ENCODE data around the gene ZRANB1. TPM values are rescaled to one million over a fixed set of nuclear protein-coding genes. Genes with fewer than 3 reads are reported as not detected.

The ZRANB1 gene
- total RNA-seq, 1 donor from 2014 or later, result 17.7 TPM

DNA sequence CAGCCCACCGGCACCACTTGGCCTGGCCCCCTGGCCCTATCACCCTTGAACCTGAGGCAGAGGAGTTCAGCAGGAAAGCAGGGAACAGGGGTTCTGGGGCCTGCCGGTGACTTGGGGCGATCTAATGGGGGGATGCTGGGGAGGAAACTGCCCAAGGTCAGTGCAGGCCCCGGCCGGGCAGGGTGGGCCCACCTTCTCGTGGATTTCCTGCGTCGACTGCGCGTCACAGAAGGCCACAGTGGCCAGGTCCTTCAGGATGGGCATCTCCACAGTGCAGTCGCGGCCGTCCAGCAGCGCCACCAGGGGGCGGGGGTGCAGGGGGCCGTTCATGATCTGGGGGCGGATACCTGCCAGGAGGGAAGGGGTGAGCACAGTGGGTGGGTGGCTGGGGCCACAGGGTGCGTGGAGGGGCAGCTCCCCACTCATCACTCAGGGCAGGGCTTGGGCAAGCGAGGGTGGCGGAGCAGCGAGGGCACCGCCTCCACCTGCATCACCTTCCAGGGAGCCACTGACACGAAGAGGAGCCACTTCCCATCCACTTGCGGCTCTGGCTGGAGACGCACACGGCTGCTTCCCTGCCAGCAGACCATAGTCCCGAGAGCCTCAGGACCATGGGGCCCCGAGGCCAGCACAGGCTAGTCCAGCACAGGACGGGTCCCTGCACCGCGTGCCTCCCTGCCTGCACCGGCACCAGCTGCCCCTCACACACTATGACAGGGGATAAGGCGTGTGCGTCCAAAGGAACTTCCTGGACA lies 61.4 kb downstream of the ZRANB1 start:
- no peak overlapping the region for H3K4me3 Mint-ChIP-seq
- no peaks in the 10 kb centered on the region for H3K9me3 Mint-ChIP-seq
- POLR2A ChIA-PET, result no interaction called here
- ATAC-seq (ENCODE audit: low read depth), result no peak
- no peak overlapping the region for H3K27ac Mint-ChIP-seq
- peaks cover 2% of the 10 kb centered on the region for H3K27me3 Mint-ChIP-seq
- CTCF ChIA-PET, result no interaction called here
- H3K4me1 Mint-ChIP-seq, result no peaks in the 10 kb centered on the region
- TF ChIP-seq, protein P1, sequence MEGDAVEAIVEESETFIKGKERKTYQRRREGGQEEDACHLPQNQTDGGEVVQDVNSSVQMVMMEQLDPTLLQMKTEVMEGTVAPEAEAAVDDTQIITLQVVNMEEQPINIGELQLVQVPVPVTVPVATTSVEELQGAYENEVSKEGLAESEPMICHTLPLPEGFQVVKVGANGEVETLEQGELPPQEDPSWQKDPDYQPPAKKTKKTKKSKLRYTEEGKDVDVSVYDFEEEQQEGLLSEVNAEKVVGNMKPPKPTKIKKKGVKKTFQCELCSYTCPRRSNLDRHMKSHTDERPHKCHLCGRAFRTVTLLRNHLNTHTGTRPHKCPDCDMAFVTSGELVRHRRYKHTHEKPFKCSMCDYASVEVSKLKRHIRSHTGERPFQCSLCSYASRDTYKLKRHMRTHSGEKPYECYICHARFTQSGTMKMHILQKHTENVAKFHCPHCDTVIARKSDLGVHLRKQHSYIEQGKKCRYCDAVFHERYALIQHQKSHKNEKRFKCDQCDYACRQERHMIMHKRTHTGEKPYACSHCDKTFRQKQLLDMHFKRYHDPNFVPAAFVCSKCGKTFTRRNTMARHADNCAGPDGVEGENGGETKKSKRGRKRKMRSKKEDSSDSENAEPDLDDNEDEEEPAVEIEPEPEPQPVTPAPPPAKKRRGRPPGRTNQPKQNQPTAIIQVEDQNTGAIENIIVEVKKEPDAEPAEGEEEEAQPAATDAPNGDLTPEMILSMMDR (IDR thresholded peaks at IDR 0.05), result no peak
- H3K36me3 Mint-ChIP-seq (ENCODE audit: low read depth), result no peaks in the 10 kb centered on the region
- intact Hi-C loops (cut with micrococcal nuclease), result no loop called here
- peak; percentile 4 for DNase-seq

DNA sequence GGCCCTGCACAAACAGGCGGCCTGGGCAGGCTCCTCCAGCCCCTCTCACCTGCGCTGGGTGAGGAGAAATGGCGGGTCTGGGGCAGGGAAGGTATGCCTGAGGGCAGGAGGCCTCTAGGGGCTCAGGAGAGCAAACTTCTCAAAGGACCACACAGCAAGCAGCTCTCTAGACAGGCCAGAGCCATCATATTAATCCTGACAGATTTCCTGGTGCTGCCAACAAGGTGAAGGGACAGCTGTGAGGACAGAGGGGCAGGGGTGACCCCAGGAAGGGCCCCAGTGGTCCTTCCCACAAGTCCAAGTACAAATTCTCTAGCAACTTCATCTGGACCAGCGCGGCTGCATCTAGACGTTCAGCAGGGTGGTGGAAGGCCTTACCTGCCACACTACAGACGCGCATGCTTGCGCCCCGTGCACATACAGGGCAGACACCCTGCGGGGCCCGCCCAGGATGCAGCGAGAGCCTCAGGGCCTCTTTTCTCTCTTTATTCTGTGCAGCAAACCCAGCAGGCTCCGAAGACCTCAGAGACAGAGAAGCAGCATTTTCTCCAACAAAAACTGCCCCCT lies 62.1 kb downstream of the ZRANB1 start:
- H3K9me3 Mint-ChIP-seq, result no peaks in the 10 kb centered on the region
- ChIA-PET CTCF (no interaction called here), POLR2A (no interaction called here)
- intact Hi-C loops (cut with micrococcal nuclease), result no loop called here
- ATAC-seq (ENCODE audit: low read depth) (no peak), DNase-seq (peak; percentile 9)
- H3K36me3 Mint-ChIP-seq (ENCODE audit: low read depth), result no peaks in the 10 kb centered on the region
- H3K27ac Mint-ChIP-seq, result no peak overlapping the region
- TF ChIP-seq, protein P1 (IDR thresholded peaks at IDR 0.05), result no peak
- H3K4me1 Mint-ChIP-seq, result no peaks in the 10 kb centered on the region
- no peak overlapping the region for H3K4me3 Mint-ChIP-seq
- peaks cover 2% of the 10 kb centered on the region for H3K27me3 Mint-ChIP-seq

DNA sequence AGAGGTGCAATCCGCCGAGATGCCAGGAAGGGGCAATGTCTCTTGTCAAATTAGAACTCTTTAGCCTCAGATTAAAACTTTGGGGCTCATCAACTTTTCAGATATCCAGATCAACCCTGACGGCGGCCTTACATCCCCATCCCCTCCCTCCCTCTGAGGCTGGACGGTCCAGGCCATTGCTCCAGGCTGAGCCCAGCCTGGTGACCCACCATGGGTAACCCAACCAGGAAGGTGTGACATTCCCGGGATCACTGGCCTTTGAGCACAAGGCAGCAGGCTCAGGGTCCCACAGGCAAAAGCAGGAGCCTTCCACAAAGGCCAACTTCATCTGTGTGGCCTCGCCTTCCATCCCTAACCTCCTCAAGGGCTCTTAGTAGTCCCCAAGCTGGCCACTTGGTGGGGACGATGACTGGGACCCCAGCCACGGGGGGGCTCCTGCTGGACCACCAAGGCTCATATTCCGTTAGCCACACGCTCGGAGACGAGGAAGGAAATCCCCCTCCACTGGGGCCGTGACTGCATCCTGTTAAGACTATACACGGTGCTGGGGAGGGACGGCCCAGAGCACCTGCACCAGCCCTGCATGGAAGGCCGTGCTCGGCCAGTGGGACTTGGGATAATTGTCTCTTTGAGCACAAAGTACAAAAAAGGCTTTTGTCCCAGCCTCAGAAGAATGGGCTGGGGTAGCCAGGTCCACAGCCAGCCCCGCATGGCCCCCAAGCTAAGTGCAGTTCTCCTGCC lies 62.8 kb downstream of the ZRANB1 start:
- no peaks in the 10 kb centered on the region for H3K36me3 Mint-ChIP-seq (ENCODE audit: low read depth)
- peak; percentile 9 for DNase-seq
- H3K27me3 Mint-ChIP-seq, result peaks cover 2% of the 10 kb centered on the region
- CTCF ChIA-PET, result no interaction called here
- H3K27ac Mint-ChIP-seq, result no peak overlapping the region
- no peak for ATAC-seq (ENCODE audit: low read depth)
- H3K9me3 Mint-ChIP-seq, result no peaks in the 10 kb centered on the region
- TF ChIP-seq, protein P1 (IDR thresholded peaks at IDR 0.05), result no peak
- POLR2A ChIA-PET, result no interaction called here
- H3K4me1 Mint-ChIP-seq, result no peaks in the 10 kb centered on the region
- H3K4me3 Mint-ChIP-seq, result no peak overlapping the region
- intact Hi-C loops (cut with micrococcal nuclease), result no loop called here

DNA sequence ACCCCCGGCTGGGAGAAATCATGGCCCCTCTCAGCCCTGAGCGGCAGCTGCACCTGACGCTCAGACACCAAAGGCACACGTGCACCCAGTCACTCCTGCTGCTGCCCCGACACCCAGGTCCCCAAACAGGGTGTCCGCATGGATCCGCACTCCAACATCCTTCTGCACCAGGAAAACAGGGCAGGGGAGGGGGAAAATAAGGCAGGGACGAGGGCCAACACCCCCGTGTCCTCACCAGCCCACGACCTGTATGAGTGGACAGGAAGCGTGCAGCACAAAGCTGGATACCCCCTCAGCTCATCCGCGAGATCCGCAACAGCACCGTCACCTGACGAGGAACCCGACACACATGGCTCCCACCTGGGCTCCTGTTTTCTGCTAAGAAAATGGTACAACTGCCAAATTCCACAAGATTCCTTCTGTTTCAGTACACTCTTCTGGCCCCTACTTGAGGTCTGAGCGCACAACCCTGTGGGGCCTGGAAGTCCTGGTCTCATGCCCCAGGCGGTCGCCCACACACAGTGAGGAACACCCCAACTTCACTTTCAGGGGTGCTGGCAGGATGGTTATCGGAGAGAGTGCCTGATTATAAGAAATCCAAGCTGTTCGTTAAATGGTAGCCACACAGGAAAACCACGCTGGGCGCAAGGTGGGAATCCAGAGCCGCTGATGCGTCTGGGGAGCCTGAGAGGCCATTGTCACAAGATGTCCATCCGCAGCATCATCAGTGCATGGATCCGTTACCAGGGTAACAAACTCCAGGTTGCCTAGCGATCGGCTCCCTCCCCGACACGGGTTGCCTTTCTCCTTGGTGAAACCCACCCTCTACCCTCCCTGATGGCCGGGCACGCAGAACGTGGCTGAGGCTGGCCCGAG lies 63.6 kb downstream of the ZRANB1 start:
- Mint-ChIP-seq H3K4me3 (no peak overlapping the region), H3K27ac (no peak overlapping the region), H3K36me3 (ENCODE audit: low read depth) (no peaks in the 10 kb centered on the region), H3K4me1 (no peaks in the 10 kb centered on the region), H3K27me3 (peaks cover 2% of the 10 kb centered on the region), H3K9me3 (no peaks in the 10 kb centered on the region)
- TF ChIP-seq, protein P1 (IDR thresholded peaks at IDR 0.05), result no peak
- ChIA-PET POLR2A (no interaction called here), CTCF (interaction anchor here (1.4 kb wide), 1 partner anchor 11 kb away, joined by 3 read pairs; no protein-coding TSS in a partner anchor)
- ATAC-seq (ENCODE audit: low read depth) (no peak), DNase-seq (no peak)
- intact Hi-C loops (cut with micrococcal nuclease), result no loop called here
